GM18867 (cell line): ENCODE results near the gene OR14A16.

ENCODE experiments used
- ATAC-seq: cut with Tn5 transposase; IDR thresholded peaks from one replicate; pipeline ENCODE4 v1.9.1; 2021; ENCODE audit warnings: mild to moderate bottlenecking, moderate library complexity; ENCODE audit not compliant: unreplicated experiment

The OR14A16 gene

GRCh38 chr1:247769603-247770002 lies 54.3 kb downstream of the OR14A16 start:
- no peak for ATAC-seq
